ENCODE measurements around the gene KLB. TPM values are rescaled to one million over a fixed set of nuclear protein-coding genes. Genes with fewer than 3 reads are reported as not detected.

The KLB gene
- total RNA-seq, 2 donors from 2014 or later = 0.23 to 0.34 TPM

DNA sequence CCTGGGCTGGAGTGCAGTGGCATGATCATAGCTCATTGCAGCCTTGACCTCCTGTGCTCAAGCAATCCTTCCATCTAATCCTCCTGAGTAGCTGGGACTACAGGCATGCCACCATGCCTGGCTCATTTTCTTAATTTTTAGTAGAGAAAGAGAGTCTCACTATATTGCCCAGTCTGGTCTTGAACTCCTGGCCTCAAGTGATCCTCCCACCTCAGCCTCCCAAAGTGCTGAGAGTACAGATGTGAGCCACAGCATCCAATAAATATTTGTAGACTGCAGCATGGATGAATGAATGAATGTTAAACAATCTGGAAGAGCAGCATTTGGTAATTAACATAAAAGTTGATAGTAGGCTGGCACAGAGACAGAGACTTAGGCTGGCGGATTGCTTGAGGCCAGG, 20.0 kb downstream of the KLB start:
- no peak for DNase-seq (ENCODE audit: low spot score)
- H3K4me3 ChIP-seq = no peak overlapping the region
- H3K27ac ChIP-seq = no peak overlapping the region
- no peaks in the 10 kb centered on the region for H3K36me3 ChIP-seq
- no peaks in the 10 kb centered on the region for H3K27me3 ChIP-seq (replicated peaks; ENCODE audit: insufficient read depth)
- TF ChIP-seq POLR2AphosphoS5 (IDR thresholded peaks at IDR 0.05) = no peak
- TF ChIP-seq, protein P1, sequence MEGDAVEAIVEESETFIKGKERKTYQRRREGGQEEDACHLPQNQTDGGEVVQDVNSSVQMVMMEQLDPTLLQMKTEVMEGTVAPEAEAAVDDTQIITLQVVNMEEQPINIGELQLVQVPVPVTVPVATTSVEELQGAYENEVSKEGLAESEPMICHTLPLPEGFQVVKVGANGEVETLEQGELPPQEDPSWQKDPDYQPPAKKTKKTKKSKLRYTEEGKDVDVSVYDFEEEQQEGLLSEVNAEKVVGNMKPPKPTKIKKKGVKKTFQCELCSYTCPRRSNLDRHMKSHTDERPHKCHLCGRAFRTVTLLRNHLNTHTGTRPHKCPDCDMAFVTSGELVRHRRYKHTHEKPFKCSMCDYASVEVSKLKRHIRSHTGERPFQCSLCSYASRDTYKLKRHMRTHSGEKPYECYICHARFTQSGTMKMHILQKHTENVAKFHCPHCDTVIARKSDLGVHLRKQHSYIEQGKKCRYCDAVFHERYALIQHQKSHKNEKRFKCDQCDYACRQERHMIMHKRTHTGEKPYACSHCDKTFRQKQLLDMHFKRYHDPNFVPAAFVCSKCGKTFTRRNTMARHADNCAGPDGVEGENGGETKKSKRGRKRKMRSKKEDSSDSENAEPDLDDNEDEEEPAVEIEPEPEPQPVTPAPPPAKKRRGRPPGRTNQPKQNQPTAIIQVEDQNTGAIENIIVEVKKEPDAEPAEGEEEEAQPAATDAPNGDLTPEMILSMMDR (IDR thresholded peaks at IDR 0.05) = no peak
- TF ChIP-seq POLR2A (IDR thresholded peaks at IDR 0.05) = no peak
- H3K9me3 ChIP-seq = no peaks in the 10 kb centered on the region
- intact Hi-C loops (cut with DNase I) = no loop called here
- 70% methylated on average over 1 of the region's 1 CpG for WGBS
- no peaks in the 10 kb centered on the region for H3K4me1 ChIP-seq (replicated peaks)

DNA sequence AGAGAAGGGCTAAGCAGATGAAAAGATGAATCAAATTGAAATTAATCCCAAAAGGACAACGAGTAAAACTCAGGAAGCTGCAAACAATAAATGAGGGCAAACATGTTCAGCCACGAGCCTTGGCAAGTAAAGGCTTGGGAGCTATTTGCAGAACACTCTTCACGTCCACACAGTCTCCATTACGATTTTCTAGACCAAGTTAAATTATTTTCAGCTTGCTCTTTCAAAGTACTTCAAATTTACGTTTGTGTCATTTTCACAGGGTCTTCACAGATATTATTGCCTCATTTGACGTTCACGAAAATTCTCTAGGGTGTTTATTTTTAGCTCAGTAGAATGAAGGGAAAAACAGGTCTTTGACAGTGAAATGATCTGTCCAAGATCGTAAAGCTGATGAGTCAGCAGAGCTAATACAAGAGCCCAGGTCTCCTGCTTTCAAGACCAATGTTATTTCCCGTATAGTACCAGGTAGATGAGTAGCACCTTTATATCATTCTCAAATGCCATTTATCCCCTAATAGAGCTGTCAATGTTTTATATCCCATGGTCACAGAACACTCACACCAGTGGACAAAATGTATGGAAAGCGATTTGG, 20.9 kb downstream of the KLB start:
- Histone ChIP-seq H3K27me3 (replicated peaks; ENCODE audit: insufficient read depth) (no peaks in the 10 kb centered on the region), H3K36me3 (no peaks in the 10 kb centered on the region), H3K27ac (peak overlapping the region; percentile 37 to 41), H3K9me3 (no peaks in the 10 kb centered on the region), H3K4me3 (no peak overlapping the region), H3K4me1 (replicated peaks) (no peaks in the 10 kb centered on the region)
- intact Hi-C loops (cut with DNase I) = no loop called here
- WGBS = 32% methylated on average over 10 of the region's 10 CpGs
- peak; percentile 30 for DNase-seq (ENCODE audit: low spot score)
- TF ChIP-seq, protein P1 (IDR thresholded peaks at IDR 0.05) = no peak
- TF ChIP-seq POLR2A (IDR thresholded peaks at IDR 0.05) (no peak), POLR2AphosphoS5 (IDR thresholded peaks at IDR 0.05) (peak; percentile 42)

DNA sequence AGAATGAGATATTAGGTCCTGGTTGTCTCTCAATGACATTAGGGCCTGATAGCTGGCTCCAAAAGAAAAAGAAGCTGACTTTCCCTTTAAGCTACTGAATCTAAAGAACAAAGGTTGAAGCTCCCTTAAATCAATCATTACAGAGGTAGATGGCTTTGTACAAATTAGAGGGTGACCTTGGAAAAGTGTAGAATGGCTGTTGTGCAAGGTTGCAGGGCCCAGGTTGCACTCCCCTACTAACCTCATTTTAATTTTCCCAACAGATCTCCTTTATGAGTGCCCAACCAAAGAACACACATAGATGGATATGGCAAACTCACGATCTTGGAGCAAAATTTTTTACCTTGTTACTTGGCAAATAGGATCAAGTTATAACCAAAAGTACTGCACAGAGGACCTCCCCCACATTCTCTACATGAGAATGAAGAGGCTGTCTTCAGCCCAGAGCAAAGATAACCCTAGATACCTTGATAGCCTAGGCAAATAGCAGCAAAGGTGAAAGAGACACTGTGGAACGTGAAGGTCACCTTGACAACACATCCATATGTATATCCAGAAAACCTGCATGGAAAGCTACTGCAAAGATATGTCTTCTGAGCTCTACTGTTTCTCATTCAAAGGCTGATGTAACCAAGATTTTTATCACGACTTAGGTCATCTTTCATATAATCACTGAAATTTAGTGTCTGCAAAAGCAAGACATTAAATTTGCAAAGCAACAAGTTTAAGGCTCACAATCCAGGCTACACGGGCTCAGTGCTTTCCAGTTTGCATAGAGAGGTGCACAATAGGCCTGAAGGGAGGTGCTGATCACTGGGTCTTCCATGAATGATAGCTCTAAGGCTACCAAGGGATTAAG, 23.0 kb downstream of the KLB start:
- Histone ChIP-seq H3K4me1 (replicated peaks) (no peaks in the 10 kb centered on the region), H3K9me3 (no peaks in the 10 kb centered on the region), H3K27ac (no peak overlapping the region), H3K4me3 (no peak overlapping the region), H3K36me3 (no peaks in the 10 kb centered on the region), H3K27me3 (replicated peaks; ENCODE audit: insufficient read depth) (no peaks in the 10 kb centered on the region)
- TF ChIP-seq, protein P1 (IDR thresholded peaks at IDR 0.05) = no peak
- TF ChIP-seq POLR2A (IDR thresholded peaks at IDR 0.05) (no peak), POLR2AphosphoS5 (IDR thresholded peaks at IDR 0.05) (no peak)
- intact Hi-C loops (cut with DNase I) = no loop called here
- no peak for DNase-seq (ENCODE audit: low spot score)
- WGBS = 74% methylated on average over 4 of the region's 4 CpGs

DNA sequence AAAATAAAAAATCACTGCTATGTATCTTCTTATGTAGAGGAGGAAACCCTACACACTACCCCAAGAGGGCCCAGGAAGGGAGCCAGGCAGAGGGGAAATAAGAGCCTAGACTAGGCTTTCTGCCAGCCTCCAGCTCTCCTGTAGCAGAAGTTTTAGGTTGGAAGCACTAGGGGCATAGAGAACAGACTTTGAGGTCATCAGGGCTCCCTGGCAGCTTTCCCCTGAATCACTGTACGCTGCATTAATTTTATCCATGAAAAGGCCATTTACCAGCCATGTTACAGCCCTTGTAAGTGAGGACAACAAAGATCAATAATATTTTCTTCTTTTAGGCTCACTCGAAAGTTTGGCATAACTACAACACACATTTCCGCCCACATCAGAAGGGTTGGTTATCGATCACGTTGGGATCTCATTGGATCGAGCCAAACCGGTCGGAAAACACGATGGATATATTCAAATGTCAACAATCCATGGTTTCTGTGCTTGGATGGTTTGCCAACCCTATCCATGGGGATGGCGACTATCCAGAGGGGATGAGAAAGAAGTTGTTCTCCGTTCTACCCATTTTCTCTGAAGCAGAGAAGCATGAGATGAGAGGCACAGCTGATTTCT, 27.3 kb downstream of the KLB start:
- TF ChIP-seq, protein P1 (IDR thresholded peaks at IDR 0.05) = no peak
- TF ChIP-seq POLR2AphosphoS5 (IDR thresholded peaks at IDR 0.05) = no peak
- TF ChIP-seq POLR2A (IDR thresholded peaks at IDR 0.05) = no peak
- no peaks in the 10 kb centered on the region for H3K36me3 ChIP-seq
- H3K27me3 ChIP-seq (replicated peaks; ENCODE audit: insufficient read depth) = no peaks in the 10 kb centered on the region
- H3K9me3 ChIP-seq = no peaks in the 10 kb centered on the region
- intact Hi-C loops (cut with DNase I) = no loop called here
- 92% methylated on average over 11 of the region's 11 CpGs for WGBS
- no peak overlapping the region for H3K4me3 ChIP-seq
- H3K27ac ChIP-seq = no peak overlapping the region
- no peak for DNase-seq (ENCODE audit: low spot score)
- no peaks in the 10 kb centered on the region for H3K4me1 ChIP-seq (replicated peaks)

Data from prostate gland (tissue), 2 donors.